HEK293 (cell line): ENCODE measurements around the gene HTATIP2.
"Not testable (repeated sequence)": the region's sequence is repeated elsewhere in the genome, so short reads cannot be mapped to it uniquely, and the experiment has no call there.

Source experiments
- CTCF ChIA-PET: fragments of 350-600 bp; formaldehyde crosslinking; extraction: SDS; loops from one replicate; lab custom pipeline; 2021; ENCODE audit warnings: antibody characterized with exemption; lab: Yijun Ruan, JAX
- POLR2A ChIA-PET: fragments of 300-600 bp; formaldehyde crosslinking; extraction: SDS; loops from one replicate; lab custom pipeline; 2020; ENCODE audit warnings: antibody characterized with exemption, inconsistent platforms; lab: Yijun Ruan, JAX
- H3K27ac ChIP-seq: fragments of 200-500 bp; sonication (Bioruptor generic); 2 replicates; pipeline ENCODE4 v1.5.1; 2014; ENCODE audit warnings: low read depth, low read length, control low read depth, inconsistent platforms; ENCODE audit errors: extremely low read depth
- H3K36me3 ChIP-seq, 2 experiments: fragments of 200-500 bp in 1 of 2; sonication (Bioruptor generic) in 1 of 2; 1 replicate in 1 of 2; 2 replicates in 1 of 2; pipeline ENCODE4 v1.5.1; 2014 to 2017; ENCODE audit warnings: inconsistent platforms in 2 of 2, low read length in 2 of 2; ENCODE audit not compliant: control insufficient read depth in 2 of 2, insufficient read depth in 1 of 2
- H3K4me1 ChIP-seq: fragments of 200-500 bp; sonication (Bioruptor generic); 2 replicates; pipeline ENCODE4 v1.5.1; 2014; ENCODE audit warnings: mild to moderate bottlenecking, low read length, inconsistent platforms; ENCODE audit not compliant: control insufficient read depth, insufficient read depth
- H3K4me3 ChIP-seq: 2 replicates; pipeline ENCODE4 v1.5.1; 2011; ENCODE audit warnings: low read depth, mild to moderate bottlenecking, control low read depth, low read length, moderate library complexity
- H3K9me3 ChIP-seq: fragments of 200-500 bp; sonication (Bioruptor generic); 2 replicates; pipeline ENCODE4 v1.5.1; 2014; ENCODE audit warnings: low read depth, low read length, inconsistent platforms; ENCODE audit not compliant: control insufficient read depth, insufficient read depth
- GLI4 ChIP-seq: fragments of 450-650 bp; formaldehyde crosslinking; IDR thresholded peaks from 2 replicates; pipeline ENCODE4 v1.5.1; 2016; ENCODE audit warnings: missing biosample characterization, missing genetic modification characterization
- SP2 ChIP-seq: fragments of 450-650 bp; formaldehyde crosslinking; IDR thresholded peaks from 2 replicates; pipeline ENCODE4 v1.5.1; 2016; ENCODE audit warnings: missing biosample characterization, missing genetic modification characterization
- SP3 ChIP-seq: fragments of 450-650 bp; formaldehyde crosslinking; IDR thresholded peaks from 2 replicates; pipeline ENCODE4 v1.5.1; 2016; ENCODE audit warnings: missing biosample characterization, missing genetic modification characterization
- TRIM28 ChIP-seq: IDR thresholded peaks from 2 replicates; pipeline ENCODE4 v1.6.1; 2011; ENCODE audit warnings: low read length, control low read depth, borderline replicate concordance
- ZNF239 ChIP-seq: fragments of 450-650 bp; formaldehyde crosslinking; IDR thresholded peaks from 2 replicates; pipeline ENCODE4 v1.5.1; 2016; ENCODE audit warnings: missing biosample characterization, missing genetic modification characterization
- ZNF324 ChIP-seq: fragments of 450-650 bp; formaldehyde crosslinking; IDR thresholded peaks from 2 replicates; pipeline ENCODE4 v1.5.1; 2016; ENCODE audit warnings: missing biosample characterization, missing genetic modification characterization
- ZNF335 ChIP-seq: fragments of 450-650 bp; formaldehyde crosslinking; conservative IDR thresholded peaks from 2 replicates; pipeline ENCODE4 v1.5.1; 2016; ENCODE audit warnings: missing biosample characterization, missing genetic modification characterization
- ZNF561 ChIP-seq: fragments of 450-650 bp; IDR thresholded peaks from 2 replicates; pipeline ENCODE4 v1.5.1; 2018; ENCODE audit warnings: missing biosample characterization, missing genetic modification characterization, borderline replicate concordance
- ZNF621 ChIP-seq: fragments of 450-650 bp; formaldehyde crosslinking; IDR thresholded peaks from 2 replicates; pipeline ENCODE4 v1.5.1; 2017; ENCODE audit warnings: missing biosample characterization, missing genetic modification characterization
- ZNF623 ChIP-seq: fragments of 450-650 bp; formaldehyde crosslinking; IDR thresholded peaks from 2 replicates; pipeline ENCODE4 v1.5.1; 2016; ENCODE audit warnings: missing biosample characterization, missing genetic modification characterization
- ZNF629 ChIP-seq: fragments of 450-650 bp; formaldehyde crosslinking; IDR thresholded peaks from 2 replicates; pipeline ENCODE4 v1.5.1; 2017; ENCODE audit warnings: missing biosample characterization, missing genetic modification characterization
- ZNF776 ChIP-seq: fragments of 450-650 bp; formaldehyde crosslinking; IDR thresholded peaks from 2 replicates; pipeline ENCODE4 v1.5.0; 2017; ENCODE audit warnings: missing biosample characterization, missing genetic modification characterization, borderline replicate concordance
- ZSCAN16 ChIP-seq: fragments of 450-650 bp; formaldehyde crosslinking; IDR thresholded peaks from 2 replicates; pipeline ENCODE4 v1.5.1; 2016; ENCODE audit warnings: missing biosample characterization, missing genetic modification characterization
- TF ChIP-seq, protein P1 (sequence below): fragments of 450-650 bp; formaldehyde crosslinking; IDR thresholded peaks from 2 replicates; pipeline ENCODE4 v1.5.1; 2016; ENCODE audit warnings: missing biosample characterization, missing genetic modification characterization
- TF ChIP-seq, protein P2 (sequence below): fragments of 450-650 bp; formaldehyde crosslinking; conservative IDR thresholded peaks from 2 replicates; pipeline ENCODE4 v1.5.1; 2016; ENCODE audit warnings: low read depth, missing biosample characterization, missing genetic modification characterization
- TF ChIP-seq, protein P3 (sequence below): fragments of 450-650 bp; formaldehyde crosslinking; IDR thresholded peaks from 2 replicates; pipeline ENCODE4 v1.5.1; 2017; ENCODE audit warnings: missing biosample characterization, missing genetic modification characterization
- TF ChIP-seq, protein P4 (sequence below): fragments of 450-650 bp; formaldehyde crosslinking; IDR thresholded peaks from 2 replicates; pipeline ENCODE4 v1.5.1; 2016; ENCODE audit warnings: missing biosample characterization, missing genetic modification characterization, low read depth

The HTATIP2 gene

DNA sequence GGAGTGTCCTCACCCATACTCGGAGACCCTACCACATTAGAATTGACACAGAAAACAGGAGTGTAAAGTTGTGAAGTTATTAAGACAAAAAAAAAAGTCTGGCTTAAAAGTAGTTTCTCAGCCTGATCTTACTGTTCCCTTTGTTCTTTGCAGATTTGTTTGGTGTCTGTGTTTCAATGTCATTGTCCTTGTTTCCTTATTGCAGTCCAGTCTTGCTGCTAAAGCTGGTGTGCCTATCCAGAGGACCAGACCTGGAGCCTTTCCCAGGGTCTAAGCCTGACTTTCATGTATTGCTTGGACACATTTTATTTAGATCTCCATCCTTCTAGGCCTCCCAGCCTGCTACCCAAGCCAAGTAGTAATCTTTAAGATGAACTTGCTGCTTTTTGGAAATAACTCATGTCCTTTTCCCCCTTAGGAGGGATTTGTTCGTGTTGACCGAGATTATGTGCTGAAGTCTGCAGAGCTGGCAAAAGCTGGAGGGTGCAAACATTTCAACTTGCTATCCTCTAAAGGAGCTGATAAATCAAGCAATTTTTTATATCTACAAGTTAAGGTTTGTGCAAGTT is 12.7 kb downstream of the HTATIP2 start:
- peaks cover 0 to 32% of the 10 kb centered on the region in 2 experiments; a peak in 1 of 3 replicates for H3K36me3 ChIP-seq
- no peaks in the 10 kb centered on the region for H3K9me3 ChIP-seq
- TF ChIP-seq ZNF776 (tag by site-specific recombination) = no peak
- no peak for TF ChIP-seq ZNF629 (tag by site-specific recombination)
- TF ChIP-seq, protein P1, sequence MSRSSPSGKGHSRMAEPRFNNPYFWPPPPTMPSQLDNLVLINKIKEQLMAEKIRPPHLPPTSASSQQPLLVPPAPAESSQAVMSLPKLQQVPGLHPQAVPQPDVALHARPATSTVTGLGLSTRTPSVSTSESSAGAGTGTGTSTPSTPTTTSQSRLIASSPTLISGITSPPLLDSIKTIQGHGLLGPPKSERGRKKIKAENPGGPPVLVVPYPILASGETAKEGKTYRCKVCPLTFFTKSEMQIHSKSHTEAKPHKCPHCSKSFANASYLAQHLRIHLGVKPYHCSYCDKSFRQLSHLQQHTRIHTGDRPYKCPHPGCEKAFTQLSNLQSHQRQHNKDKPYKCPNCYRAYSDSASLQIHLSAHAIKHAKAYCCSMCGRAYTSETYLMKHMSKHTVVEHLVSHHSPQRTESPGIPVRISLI = no peak
- TF ChIP-seq, protein P2, sequence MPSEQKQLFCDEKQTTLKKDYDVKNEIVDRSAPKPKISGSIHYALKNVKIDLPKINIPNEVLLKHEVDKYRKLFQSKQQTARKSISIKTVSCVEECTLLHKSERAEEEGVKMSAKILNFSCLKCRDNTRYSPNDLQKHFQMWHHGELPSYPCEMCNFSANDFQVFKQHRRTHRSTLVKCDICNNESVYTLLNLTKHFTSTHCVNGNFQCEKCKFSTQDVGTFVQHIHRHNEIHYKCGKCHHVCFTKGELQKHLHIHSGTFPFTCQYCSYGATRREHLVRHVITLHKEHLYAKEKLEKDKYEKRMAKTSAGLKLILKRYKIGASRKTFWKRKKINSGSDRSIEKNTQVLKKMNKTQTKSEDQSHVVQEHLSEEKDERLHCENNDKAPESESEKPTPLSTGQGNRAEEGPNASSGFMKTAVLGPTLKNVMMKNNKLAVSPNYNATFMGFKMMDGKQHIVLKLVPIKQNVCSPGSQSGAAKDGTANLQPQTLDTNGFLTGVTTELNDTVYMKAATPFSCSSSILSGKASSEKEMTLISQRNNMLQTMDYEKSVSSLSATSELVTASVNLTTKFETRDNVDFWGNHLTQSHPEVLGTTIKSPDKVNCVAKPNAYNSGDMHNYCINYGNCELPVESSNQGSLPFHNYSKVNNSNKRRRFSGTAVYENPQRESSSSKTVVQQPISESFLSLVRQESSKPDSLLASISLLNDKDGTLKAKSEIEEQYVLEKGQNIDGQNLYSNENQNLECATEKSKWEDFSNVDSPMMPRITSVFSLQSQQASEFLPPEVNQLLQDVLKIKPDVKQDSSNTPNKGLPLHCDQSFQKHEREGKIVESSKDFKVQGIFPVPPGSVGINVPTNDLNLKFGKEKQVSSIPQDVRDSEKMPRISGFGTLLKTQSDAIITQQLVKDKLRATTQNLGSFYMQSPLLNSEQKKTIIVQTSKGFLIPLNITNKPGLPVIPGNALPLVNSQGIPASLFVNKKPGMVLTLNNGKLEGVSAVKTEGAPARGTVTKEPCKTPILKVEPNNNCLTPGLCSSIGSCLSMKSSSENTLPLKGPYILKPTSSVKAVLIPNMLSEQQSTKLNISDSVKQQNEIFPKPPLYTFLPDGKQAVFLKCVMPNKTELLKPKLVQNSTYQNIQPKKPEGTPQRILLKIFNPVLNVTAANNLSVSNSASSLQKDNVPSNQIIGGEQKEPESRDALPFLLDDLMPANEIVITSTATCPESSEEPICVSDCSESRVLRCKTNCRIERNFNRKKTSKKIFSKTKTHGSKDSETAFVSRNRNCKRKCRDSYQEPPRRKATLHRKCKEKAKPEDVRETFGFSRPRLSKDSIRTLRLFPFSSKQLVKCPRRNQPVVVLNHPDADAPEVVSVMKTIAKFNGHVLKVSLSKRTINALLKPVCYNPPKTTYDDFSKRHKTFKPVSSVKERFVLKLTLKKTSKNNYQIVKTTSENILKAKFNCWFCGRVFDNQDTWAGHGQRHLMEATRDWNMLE (tag by site-specific recombination) = no peak
- no peak for TF ChIP-seq TRIM28
- no peak for TF ChIP-seq ZNF621
- no peak for TF ChIP-seq GLI4 (tag by site-specific recombination)
- no peak for TF ChIP-seq ZSCAN16 (tag by site-specific recombination)
- TF ChIP-seq, protein P3, sequence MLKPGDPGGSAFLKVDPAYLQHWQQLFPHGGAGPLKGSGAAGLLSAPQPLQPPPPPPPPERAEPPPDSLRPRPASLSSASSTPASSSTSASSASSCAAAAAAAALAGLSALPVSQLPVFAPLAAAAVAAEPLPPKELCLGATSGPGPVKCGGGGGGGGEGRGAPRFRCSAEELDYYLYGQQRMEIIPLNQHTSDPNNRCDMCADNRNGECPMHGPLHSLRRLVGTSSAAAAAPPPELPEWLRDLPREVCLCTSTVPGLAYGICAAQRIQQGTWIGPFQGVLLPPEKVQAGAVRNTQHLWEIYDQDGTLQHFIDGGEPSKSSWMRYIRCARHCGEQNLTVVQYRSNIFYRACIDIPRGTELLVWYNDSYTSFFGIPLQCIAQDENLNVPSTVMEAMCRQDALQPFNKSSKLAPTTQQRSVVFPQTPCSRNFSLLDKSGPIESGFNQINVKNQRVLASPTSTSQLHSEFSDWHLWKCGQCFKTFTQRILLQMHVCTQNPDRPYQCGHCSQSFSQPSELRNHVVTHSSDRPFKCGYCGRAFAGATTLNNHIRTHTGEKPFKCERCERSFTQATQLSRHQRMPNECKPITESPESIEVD (tag by site-specific recombination) = no peak
- no peak for TF ChIP-seq SP3 (tag by site-specific recombination)
- POLR2A ChIA-PET = interaction anchor here (0.7 kb wide), 2 partner anchors 363 to 1982 kb away, joined by 4 read pairs; no protein-coding TSS in a partner anchor
- no peak overlapping the region for H3K4me3 ChIP-seq
- CTCF ChIA-PET = interaction anchor here (1.7 kb wide), 1 partner anchor 22 kb away, joined by 5 read pairs; no protein-coding TSS in a partner anchor
- no peak overlapping the region for H3K27ac ChIP-seq
- H3K4me1 ChIP-seq = no peaks in the 10 kb centered on the region

DNA sequence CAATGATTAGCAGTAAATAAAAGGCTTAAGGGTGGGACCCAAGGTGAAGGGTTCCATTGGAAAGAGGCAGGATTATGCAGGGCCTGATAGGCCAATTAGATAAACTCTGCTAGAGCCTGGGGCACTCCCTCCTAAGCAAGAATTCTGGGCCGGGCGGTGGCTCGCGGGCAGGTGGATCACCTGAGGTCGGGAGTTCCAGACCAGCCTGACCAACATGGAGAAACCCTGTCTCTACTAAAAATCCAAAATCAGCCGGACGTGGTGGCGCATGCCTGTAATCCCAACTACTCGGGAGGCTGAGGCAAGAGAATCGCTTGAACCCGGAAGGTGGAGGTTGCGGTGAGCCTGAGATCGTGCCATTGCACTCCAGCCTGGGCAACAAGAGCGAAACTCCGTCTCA is 22.5 kb downstream of the HTATIP2 start:
- CTCF ChIA-PET = interaction anchor here (0.6 to 1.0 kb wide), 2 partner anchors 224 to 275 kb away, joined by 3 read pairs; no protein-coding TSS in a partner anchor
- H3K4me1 ChIP-seq, H3K4me3 ChIP-seq, H3K27ac ChIP-seq, H3K9me3 ChIP-seq: not testable (repeated sequence)
- POLR2A ChIA-PET = interaction anchor here (1.0 kb wide), 1 partner anchor 151 kb away, joined by 3 read pairs; no protein-coding TSS in a partner anchor
- H3K36me3 ChIP-seq = peaks cover 0 to 31% of the 10 kb centered on the region in 2 experiments; a peak in 2 of 3 replicates

DNA sequence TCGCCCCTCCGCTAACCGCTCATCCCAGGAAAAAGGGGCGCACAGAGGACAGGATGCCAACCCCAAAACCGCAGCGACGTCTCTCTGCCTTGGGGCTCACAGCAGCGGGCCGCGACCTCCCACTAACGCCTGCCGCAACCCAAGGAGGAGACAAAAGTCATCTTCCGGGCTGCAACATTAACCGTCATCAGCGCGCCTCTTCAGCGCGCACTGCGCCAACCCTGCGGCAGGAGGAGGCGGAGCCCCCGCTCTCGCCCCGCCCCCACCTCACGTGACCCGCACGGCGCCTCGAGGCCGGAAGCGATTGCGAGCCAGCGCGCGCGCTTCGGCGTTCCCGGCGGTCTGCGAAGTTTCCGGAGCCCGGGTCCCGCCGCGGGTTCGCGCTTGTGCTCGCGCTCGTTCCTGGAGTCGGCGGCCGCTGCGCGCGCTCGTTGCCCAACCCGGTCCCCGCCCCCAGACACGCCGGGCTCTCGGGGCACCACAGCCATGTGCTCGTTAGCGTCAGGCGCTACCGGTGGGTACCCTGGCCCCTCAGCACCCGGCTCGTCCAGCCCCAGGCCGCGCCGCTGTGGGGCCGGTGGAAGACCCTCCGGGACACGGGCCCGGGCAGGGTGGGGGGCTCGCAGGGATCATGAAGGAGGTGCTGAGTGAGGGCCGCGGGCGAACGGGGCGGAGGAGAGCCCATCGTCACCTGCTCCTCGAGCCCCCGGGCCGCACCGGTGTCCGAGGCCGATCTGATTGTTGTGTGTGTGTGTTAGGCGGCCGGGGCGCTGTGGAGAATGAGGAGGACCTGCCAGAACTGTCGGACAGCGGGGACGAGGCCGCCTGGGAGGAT is 24.0 kb downstream of the HTATIP2 start, which contains the start of gene PRMT3:
PRMT3 (plus strand) TSS at position 456 of the 835 bp plus-strand sequence; CDS start at position 487, 31 bp downstream.
- ChIA-PET CTCF (interaction anchor here (0.6 to 1.8 kb wide), 4 partner anchors 10 to 222 kb away, joined by 3 to 8 read pairs (median 4); no protein-coding TSS in a partner anchor), POLR2A (no interaction called here)
- H3K4me1 ChIP-seq = no peaks in the 10 kb centered on the region
- TF ChIP-seq, protein P4, sequence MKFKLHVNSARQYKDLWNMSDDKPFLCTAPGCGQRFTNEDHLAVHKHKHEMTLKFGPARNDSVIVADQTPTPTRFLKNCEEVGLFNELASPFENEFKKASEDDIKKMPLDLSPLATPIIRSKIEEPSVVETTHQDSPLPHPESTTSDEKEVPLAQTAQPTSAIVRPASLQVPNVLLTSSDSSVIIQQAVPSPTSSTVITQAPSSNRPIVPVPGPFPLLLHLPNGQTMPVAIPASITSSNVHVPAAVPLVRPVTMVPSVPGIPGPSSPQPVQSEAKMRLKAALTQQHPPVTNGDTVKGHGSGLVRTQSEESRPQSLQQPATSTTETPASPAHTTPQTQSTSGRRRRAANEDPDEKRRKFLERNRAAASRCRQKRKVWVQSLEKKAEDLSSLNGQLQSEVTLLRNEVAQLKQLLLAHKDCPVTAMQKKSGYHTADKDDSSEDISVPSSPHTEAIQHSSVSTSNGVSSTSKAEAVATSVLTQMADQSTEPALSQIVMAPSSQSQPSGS (tag by site-specific recombination) = no peak
- TF ChIP-seq ZNF335 = peak; percentile 87
- peak; percentile 28; the same call in 1 of the 2 replicates for TF ChIP-seq ZNF561 (tag by site-specific recombination)
- TF ChIP-seq ZNF239 (tag by site-specific recombination) = no peak
- peak; percentile 56 for TF ChIP-seq SP2 (tag by site-specific recombination)
- TF ChIP-seq ZNF324 (tag by site-specific recombination) = peak; percentile 90
- 0 out of 2 replicates have a peak, but pooled peaks have one; percentile 20 for TF ChIP-seq ZNF623 (tag by site-specific recombination)

More for the DNA sequence above, 24.0 kb downstream of the HTATIP2 start, which contains the start of gene PRMT3:
- peak within 1 kb of the TSS; percentile 54 for H3K27ac ChIP-seq
- H3K9me3 ChIP-seq = no peaks in the 10 kb centered on the region
- H3K36me3 ChIP-seq = peaks cover 3 to 29% of the 10 kb centered on the region in 2 experiments
- H3K4me3 ChIP-seq = peak within 1 kb of the TSS; percentile 96
